Mucosa of rectum (tissue), 2 donors: ENCODE results near the gene CACNA2D2.

Source experiments
- H3K27ac ChIP-seq, 2 donors: one replicate each; pipeline ENCODE4 v1.7.0; 2013; ENCODE audit warnings: inconsistent platforms in 2 of 2, low read depth in 2 of 2, low read length in 2 of 2
- H3K27me3 ChIP-seq, 2 donors: one replicate each; pipeline ENCODE4 v1.7.0; 2013; ENCODE audit warnings: low read length in 2 of 2; ENCODE audit not compliant: control insufficient read depth in 2 of 2, insufficient read depth in 2 of 2
- H3K36me3 ChIP-seq, 2 donors: one replicate each; pipeline ENCODE4 v1.7.0; 2013; ENCODE audit warnings: low read length in 2 of 2; ENCODE audit not compliant: control insufficient read depth in 2 of 2, insufficient read depth in 2 of 2
- H3K4me1 ChIP-seq, 2 donors: one replicate each; pipeline ENCODE4 v1.7.0; 2013; ENCODE audit warnings: low read length in 2 of 2, mild to moderate bottlenecking in 1 of 2; ENCODE audit not compliant: control insufficient read depth in 2 of 2, insufficient read depth in 2 of 2
- H3K4me3 ChIP-seq, 2 donors: one replicate each; pipeline ENCODE4 v1.7.0; 2013; ENCODE audit warnings: low read length in 2 of 2
- H3K9ac ChIP-seq, 2 donors: one replicate each; pipeline ENCODE4 v1.7.0; 2013; ENCODE audit warnings: low read length in 2 of 2, low read depth in 1 of 2, mild to moderate bottlenecking in 1 of 2
- H3K9me3 ChIP-seq, 2 donors: one replicate each; pipeline ENCODE4 v1.7.0; 2013; ENCODE audit warnings: low read length in 2 of 2; ENCODE audit not compliant: control insufficient read depth in 2 of 2
- donor health status: healthy.
- donor health status: Normal muscosa, but diverticular disease.

CACNA2D2 gene

DNA sequence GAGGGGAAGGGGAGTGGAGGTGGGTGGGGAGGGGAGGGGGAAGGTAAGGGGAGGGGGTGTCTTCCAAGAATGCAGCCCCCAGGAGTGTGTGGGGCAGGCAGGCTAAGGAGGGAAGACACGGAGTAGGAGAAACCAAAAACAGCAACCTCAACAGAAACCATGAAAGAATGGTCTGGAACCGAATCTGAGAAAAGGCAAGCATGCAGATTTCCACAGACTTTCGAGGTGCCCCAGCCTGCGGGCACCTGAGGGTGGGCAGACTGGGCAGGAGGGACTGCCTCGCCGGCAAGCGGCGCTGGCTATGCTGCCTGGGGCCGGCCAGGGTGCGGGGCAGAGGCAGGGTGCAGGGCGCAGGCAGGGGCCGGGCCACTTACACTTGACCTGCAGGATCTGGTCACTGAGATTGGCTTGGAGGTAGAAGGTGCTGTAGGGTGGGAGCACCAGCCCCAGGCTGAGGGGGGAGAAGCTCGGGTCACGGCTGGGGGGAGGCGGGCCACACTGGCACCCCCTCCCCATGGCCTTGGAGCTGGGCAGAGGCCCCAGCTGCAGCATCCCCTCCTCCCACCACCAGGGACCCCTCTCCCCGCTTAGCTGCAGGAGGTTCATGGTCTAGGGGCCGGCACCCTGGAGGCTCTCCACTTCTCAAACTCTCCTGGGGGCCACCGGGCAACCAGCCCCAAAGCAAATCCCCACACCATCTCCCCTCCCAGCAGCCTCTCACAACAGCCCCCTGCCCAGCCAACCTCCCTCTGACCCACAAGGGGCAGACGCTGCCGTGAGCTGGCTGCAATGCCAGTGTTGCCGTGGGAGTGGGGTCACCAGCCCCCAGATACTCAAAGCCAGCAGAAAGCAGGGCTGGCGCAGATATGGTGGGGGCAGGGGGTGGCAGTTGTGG lies 128.8 kb downstream of the CACNA2D2 start:
- Histone ChIP-seq H3K4me1 (peaks cover 4 to 6% of the 10 kb centered on the region in 2 donors), H3K27me3 (no peaks in the 10 kb centered on the region), H3K9me3 (no peaks in the 10 kb centered on the region), H3K4me3 (no peak overlapping the region), H3K9ac (no peak overlapping the region), H3K36me3 (no peaks in the 10 kb centered on the region), H3K27ac (no peak overlapping the region)

DNA sequence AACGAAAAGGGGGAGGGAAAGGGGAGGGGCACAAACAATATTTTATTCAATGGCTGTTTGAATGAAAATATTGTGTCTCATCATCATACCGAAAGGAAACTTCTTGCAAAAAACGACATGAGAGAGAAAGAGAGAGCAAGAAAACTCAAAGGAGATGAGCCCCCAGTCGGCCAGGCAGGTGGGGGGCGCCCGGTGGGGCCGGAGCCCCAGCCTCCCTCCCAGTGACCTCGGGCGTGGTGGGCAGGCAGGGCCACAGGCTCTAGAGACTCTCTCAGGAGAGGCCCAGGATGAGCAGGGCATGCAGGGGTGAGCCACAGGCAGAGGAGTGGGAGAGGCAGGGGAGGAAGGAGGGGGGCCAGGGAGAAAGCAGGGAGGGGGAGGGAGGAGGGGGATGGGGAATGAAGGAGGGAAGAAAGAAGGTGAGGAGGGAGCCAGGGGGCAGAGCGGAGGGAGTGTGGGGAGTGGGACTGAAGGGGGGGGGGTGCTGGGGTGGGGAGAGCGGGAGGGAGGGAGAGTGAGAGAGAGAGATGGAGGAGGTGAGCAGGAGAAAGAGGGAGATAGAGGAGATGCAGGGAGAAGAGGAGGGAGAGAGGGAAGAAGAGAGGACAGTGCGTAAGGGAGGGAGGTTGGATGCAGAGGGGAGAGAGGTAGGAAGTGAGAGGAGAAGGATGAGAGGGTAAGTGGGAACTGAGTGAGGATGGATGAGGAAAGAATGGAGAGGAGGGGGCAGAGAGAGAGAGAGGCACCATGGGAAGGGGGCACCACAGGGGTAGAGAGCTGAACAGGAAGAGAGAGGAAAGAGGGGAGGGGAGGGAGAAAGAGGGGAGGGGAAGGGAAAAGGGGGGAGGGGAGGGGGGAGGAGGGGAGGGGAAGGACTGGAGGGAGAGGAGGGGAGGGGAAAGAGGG lies 130.0 kb downstream of the CACNA2D2 start:
- no peaks in the 10 kb centered on the region for H3K36me3 ChIP-seq
- no peak overlapping the region for H3K27ac ChIP-seq
- no peak overlapping the region for H3K9ac ChIP-seq
- peaks cover 4 to 6% of the 10 kb centered on the region in 2 donors for H3K4me1 ChIP-seq
- H3K9me3 ChIP-seq, result no peaks in the 10 kb centered on the region
- no peaks in the 10 kb centered on the region for H3K27me3 ChIP-seq
- H3K4me3 ChIP-seq, result no peak overlapping the region

DNA sequence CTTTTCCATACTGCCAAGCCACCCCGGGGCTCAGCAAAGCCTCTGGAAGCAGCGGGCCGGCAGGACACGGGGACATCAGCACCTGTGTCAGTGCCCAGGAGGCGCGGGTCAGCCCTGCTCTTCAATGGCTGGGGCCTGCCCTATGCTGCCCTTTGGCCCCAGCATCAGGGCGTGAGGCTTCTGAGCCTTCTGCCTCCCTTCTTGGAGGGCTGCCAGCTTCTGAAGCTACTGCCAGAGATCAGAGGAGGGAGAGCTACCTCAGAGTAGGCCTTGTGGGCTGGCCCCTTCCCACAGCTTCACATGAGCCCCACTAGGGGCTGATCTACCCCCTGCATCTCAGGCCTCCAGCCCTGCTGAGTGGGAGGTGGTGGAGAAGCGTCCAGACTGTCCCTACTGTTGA lies 131.1 kb downstream of the CACNA2D2 start:
- Histone ChIP-seq H3K27me3 (no peaks in the 10 kb centered on the region), H3K9ac (no peak overlapping the region), H3K36me3 (no peaks in the 10 kb centered on the region), H3K9me3 (no peaks in the 10 kb centered on the region), H3K4me1 (peaks cover 4 to 6% of the 10 kb centered on the region in 2 donors), H3K4me3 (no peak overlapping the region), H3K27ac (no peak overlapping the region)

DNA sequence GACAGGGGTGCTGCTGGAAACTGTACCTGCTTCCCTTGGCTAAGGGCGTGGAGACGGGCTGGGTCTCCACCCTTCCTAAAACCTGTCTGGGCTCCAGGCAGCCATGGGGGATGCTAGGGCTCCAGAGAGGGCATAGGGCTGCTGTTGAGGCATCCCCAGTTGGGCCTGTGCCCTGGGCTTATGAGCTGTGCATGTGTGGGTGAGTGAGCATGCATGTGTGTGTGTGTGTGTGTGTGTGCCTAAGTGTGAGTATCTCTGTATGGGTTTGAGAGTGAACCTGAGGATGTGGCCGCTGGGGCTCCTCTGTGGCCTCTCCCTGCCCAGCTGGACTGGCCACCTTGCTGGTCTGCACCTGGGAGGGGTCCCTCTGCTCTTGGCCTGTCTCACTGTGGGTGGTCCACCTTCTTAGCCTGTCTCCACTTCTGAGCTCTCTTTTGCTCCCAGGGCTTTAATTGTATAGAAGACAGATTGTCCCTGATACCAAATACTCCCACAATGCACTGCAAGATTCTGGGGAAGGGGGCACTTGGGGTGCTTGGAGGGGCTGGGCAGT lies 132.2 kb downstream of the CACNA2D2 start:
- Histone ChIP-seq H3K27me3 (no peaks in the 10 kb centered on the region), H3K4me3 (no peak overlapping the region), H3K27ac (no peak overlapping the region), H3K9me3 (no peaks in the 10 kb centered on the region), H3K36me3 (no peaks in the 10 kb centered on the region), H3K4me1 (peaks cover 4 to 6% of the 10 kb centered on the region in 2 donors), H3K9ac (no peak overlapping the region)

DNA sequence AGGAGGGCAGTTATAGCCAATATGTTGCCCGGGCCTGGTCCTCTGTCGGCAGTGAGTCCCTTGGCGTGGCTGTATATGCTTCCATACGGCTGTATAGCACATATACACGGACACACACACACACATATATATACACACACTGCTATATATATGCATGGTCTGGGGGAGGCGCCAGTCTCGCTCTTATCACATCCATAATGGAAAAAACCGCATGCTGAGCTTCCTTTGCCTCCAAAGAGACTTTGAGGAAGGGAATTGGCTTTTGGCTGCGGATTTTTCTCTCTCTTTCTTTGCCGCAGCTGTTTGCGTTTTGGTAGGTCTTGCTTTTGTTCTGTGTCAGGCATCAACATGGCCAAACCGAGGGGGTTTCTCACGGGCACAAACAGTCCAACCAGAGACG lies 132.8 kb downstream of the CACNA2D2 start:
- Histone ChIP-seq H3K36me3 (no peaks in the 10 kb centered on the region), H3K9ac (no peak overlapping the region), H3K9me3 (no peaks in the 10 kb centered on the region), H3K27me3 (no peaks in the 10 kb centered on the region), H3K27ac (no peak overlapping the region), H3K4me3 (no peak overlapping the region), H3K4me1 (peaks cover 7 to 8% of the 10 kb centered on the region in 2 donors)

DNA sequence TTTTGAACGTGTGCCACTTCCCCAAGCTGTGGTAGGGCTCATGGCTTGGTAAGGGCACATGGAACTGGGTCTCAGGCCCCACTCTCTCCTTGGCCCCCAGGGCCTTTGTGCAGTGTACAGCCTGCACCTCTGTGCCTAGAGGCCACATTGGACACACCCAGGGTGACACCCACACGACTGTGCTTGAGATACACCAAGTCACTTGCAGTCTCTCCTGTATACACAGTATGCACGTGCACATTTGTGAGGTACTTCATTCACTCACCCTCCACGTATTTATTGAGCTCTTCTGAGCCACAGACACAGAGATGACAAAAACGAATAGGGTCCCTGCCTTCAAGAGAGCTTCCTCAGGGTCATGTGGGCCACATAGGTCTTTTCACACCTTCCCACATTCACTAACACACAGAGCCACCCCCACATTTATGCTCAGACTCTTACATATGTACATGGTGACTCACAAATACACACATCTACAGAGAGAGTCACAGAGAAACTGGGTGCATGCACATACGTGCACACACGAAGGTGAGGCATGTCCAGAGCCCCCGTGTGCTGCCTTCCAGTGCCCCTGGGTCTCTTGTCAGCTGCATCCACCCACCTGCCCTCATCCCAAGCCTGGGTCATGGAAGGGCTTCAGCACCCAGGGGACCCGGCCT lies 134.3 kb downstream of the CACNA2D2 start:
- Histone ChIP-seq H3K36me3 (no peaks in the 10 kb centered on the region), H3K9ac (no peak overlapping the region), H3K27me3 (no peaks in the 10 kb centered on the region), H3K27ac (no peak overlapping the region), H3K4me3 (no peak overlapping the region), H3K9me3 (no peaks in the 10 kb centered on the region), H3K4me1 (peaks cover 16% of the 10 kb centered on the region in 2 donors)

DNA sequence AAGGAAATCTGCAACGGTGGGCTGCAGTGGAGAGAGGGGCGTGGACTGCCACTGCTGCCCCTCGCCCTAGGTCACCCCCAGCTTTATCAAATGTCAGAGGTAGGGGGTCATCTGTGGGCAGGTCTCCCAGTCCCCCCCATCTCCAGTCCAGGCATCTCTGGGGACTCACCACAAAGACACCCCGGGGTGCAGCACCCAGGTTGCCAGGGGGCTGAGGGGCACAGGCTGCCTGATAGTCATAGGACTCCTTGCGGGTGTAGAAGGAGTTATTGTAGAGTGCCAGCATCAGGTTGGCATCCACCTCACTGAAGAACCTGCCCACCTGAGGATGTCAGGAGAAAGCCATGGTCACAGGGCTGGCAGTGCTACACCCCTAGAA lies 137.6 kb downstream of the CACNA2D2 start:
- peak overlapping the region; percentile 65 to 80 for H3K4me3 ChIP-seq
- no peaks in the 10 kb centered on the region for H3K27me3 ChIP-seq
- H3K36me3 ChIP-seq, result no peaks in the 10 kb centered on the region
- H3K9me3 ChIP-seq, result no peaks in the 10 kb centered on the region
- H3K9ac ChIP-seq, result peak overlapping the region; percentile 77 to 81
- H3K27ac ChIP-seq, result peak overlapping the region in 1 of 2 donors; percentile 80
- peaks cover 10 to 12% of the 10 kb centered on the region in 2 donors for H3K4me1 ChIP-seq

DNA sequence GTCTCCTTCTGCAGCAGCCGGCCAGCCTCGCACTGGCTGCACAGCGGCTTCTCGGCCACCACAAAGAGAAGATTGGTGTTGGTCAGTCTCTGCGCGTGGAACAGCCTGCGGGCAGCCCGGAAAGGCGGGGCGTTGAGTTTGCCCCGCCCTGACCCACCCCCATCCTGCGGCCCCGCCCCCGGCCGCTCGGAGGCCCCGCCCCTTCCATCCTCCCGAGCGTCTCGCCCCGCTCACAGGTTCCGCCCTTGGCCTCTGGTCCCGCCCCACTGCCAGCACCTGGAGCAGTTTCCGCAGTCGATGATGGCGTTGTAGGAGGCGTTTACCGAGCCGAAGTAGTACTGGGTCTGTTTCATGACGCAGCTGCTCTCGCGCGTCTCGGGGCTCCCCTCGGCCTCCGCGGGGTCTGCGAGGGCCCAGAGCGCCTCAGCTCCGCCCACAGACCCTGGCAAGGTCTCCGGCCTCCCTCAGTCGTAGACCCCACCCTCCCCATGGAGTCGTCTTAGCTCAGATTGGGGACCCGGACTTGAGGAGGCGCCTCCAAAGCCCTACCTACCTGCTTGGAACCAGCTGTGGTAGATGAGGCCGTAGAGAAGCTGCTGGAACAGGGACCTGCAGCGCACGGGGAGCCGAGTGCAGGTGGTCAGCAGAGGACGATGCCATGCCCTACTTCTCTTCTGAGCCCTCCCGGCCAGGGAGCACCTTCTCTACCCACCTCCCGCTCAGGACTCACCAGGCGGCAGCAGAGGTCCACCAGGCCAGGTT lies 138.2 kb downstream of the CACNA2D2 start:
- Histone ChIP-seq H3K4me3 (peak overlapping the region; percentile 65 to 80), H3K27ac (peak overlapping the region; percentile 69 to 80), H3K4me1 (peaks cover 10 to 12% of the 10 kb centered on the region in 2 donors), H3K27me3 (no peaks in the 10 kb centered on the region), H3K36me3 (no peaks in the 10 kb centered on the region), H3K9ac (peak overlapping the region; percentile 77 to 81), H3K9me3 (no peaks in the 10 kb centered on the region)

DNA sequence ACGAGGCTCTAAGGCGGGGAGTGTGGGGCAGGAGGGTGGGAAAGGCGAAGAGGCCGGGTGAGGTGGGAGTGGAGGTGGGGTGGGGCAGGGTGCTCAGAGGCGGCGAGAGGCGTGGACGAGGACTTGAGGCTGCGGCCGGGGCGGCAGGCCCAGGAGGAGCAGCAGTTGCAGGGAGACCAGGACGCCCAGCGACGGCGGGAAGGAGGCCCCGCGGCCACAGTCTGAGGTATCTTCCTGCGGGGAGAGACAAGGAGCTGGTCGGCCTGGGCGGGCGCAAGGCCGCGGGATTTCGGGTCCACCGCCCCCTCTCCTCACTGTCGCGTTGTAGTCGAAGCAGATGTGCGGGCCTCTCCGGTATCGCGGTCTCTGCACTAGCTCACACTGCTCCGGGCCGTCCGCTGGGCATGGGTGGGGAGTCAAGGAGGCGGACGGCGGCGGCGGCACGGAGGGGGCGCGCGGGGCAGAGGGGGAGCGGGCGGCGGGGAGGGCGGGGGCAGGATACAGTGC lies 138.8 kb downstream of the CACNA2D2 start:
- H3K4me3 ChIP-seq, result peak overlapping the region; percentile 64 to 65
- H3K4me1 ChIP-seq, result peaks cover 10 to 12% of the 10 kb centered on the region in 2 donors
- no peaks in the 10 kb centered on the region for H3K27me3 ChIP-seq
- peak overlapping the region; percentile 34 to 68 for H3K9ac ChIP-seq
- H3K36me3 ChIP-seq, result no peaks in the 10 kb centered on the region
- H3K27ac ChIP-seq, result no peak overlapping the region
- no peaks in the 10 kb centered on the region for H3K9me3 ChIP-seq
